Lower leg skin (tissue), 4 donors: ENCODE data around the gene VMO1. TPM values are rescaled to one million over a fixed set of nuclear protein-coding genes. Genes with fewer than 3 reads are reported as not detected.

Experiments
- DNase-seq, 2 donors: peaks; one replicate each; pipeline ENCODE4 v3.0.0-alpha.2; 2019; ENCODE audit warnings: low spot score in 2 of 2
- H3K4me3 ChIP-seq: fragments of 200-600 bp; sonication (generic); 2 replicates; pipeline ENCODE4 v1.5.1; 2017; ENCODE audit warnings: mild to moderate bottlenecking, low read depth; ENCODE audit not compliant: poor library complexity, severe bottlenecking
- POLR2A ChIP-seq, 2 donors: fragments of 450-650 bp; IDR thresholded peaks; one replicate each; pipeline ENCODE4 v1.6.1; 2016 to 2017; ENCODE audit warnings: antibody characterized with exemption in 2 of 2, mild to moderate bottlenecking in 1 of 2, moderate library complexity in 1 of 2
- WGBS, 2 donors: methylation state at CpG; one replicate each; pipeline ENCODE4 v1.1.5; 2018; 5-methylcytosine and 5-hydroxymethylcytosine counted together
- intact Hi-C: fragments of 100-400 bp; cut with DNase I; formaldehyde crosslinking; loops from one replicate; pipeline ENCODE4 v1.15.0; 2023; ENCODE audit warnings: low total_unique reads
- total RNA-seq, 4 donors: library from RNA; depleted of rRNA; stranded (reverse); fragments of >200 nt; gene quantifications; one replicate each; pipeline ENCODE4 v1.1.0, GENCODE V29; 2016
- TF ChIP-seq, protein P1 (sequence below), 3 donors: fragments of 450-650 bp; IDR thresholded peaks; one replicate each; pipeline ENCODE4 v1.5.1; 2016; ENCODE audit warnings: antibody characterized with exemption in 3 of 3, mild to moderate bottlenecking in 3 of 3, moderate library complexity in 2 of 3

Gene VMO1
- total RNA-seq, 4 donors from 2014 or later: 2.2 to 9.9 (median 5.3) TPM; not detected in 1

DNA sequence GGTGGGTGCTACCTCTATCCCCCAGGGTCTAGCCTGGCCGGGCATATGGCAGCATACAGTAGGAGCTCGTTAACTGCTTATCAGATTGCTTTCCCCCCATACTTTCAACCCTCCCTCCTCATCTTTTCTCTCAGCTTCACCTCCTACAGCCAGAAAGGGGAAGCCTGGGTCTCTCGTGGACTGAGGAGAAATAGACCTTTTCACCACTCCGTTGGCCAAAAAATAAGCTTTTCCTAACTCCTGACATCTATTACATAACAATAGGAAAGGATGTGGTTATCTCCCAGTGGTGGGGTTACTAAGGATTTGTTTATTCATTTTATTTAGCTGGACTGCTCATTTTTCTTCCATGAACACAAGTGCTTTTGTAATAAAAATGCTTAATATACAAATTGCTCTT lies 37.5 kb downstream of the VMO1 start:
- 66 to 68% methylated on average over 4 of the region's 4 CpGs for WGBS, 2 donors
- TF ChIP-seq, protein P1, sequence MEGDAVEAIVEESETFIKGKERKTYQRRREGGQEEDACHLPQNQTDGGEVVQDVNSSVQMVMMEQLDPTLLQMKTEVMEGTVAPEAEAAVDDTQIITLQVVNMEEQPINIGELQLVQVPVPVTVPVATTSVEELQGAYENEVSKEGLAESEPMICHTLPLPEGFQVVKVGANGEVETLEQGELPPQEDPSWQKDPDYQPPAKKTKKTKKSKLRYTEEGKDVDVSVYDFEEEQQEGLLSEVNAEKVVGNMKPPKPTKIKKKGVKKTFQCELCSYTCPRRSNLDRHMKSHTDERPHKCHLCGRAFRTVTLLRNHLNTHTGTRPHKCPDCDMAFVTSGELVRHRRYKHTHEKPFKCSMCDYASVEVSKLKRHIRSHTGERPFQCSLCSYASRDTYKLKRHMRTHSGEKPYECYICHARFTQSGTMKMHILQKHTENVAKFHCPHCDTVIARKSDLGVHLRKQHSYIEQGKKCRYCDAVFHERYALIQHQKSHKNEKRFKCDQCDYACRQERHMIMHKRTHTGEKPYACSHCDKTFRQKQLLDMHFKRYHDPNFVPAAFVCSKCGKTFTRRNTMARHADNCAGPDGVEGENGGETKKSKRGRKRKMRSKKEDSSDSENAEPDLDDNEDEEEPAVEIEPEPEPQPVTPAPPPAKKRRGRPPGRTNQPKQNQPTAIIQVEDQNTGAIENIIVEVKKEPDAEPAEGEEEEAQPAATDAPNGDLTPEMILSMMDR (IDR thresholded peaks at IDR 0.05): no peak
- TF ChIP-seq POLR2A (IDR thresholded peaks at IDR 0.05): no peak
- DNase-seq: no peak
- H3K4me3 ChIP-seq: no peak overlapping the region
- intact Hi-C loops: no loop called here

DNA sequence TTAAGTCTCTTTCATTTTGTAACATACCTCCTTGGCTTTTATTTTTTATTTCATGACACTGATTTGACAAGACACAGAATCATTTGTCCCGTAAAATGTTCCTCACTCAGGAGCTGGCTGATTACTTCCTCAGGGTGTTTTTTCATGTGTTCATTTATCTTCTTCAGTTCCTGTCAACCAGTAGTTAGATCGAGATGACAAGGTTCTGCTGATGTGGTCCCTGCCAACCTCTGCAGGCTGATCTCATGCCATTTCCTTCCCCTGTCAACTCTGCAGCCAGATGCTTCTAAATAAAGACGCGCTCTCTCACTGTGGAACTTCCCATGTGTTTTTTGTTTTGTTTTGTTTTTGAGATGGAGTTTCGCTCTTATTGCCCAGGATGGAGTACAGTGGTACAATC lies 38.3 kb downstream of the VMO1 start:
- 25 to 30% methylated on average over 5 of the region's 5 CpGs for WGBS, 2 donors
- TF ChIP-seq, protein P1 (IDR thresholded peaks at IDR 0.05): no peak
- no peak for TF ChIP-seq POLR2A (IDR thresholded peaks at IDR 0.05)
- intact Hi-C loops: no loop called here

DNA sequence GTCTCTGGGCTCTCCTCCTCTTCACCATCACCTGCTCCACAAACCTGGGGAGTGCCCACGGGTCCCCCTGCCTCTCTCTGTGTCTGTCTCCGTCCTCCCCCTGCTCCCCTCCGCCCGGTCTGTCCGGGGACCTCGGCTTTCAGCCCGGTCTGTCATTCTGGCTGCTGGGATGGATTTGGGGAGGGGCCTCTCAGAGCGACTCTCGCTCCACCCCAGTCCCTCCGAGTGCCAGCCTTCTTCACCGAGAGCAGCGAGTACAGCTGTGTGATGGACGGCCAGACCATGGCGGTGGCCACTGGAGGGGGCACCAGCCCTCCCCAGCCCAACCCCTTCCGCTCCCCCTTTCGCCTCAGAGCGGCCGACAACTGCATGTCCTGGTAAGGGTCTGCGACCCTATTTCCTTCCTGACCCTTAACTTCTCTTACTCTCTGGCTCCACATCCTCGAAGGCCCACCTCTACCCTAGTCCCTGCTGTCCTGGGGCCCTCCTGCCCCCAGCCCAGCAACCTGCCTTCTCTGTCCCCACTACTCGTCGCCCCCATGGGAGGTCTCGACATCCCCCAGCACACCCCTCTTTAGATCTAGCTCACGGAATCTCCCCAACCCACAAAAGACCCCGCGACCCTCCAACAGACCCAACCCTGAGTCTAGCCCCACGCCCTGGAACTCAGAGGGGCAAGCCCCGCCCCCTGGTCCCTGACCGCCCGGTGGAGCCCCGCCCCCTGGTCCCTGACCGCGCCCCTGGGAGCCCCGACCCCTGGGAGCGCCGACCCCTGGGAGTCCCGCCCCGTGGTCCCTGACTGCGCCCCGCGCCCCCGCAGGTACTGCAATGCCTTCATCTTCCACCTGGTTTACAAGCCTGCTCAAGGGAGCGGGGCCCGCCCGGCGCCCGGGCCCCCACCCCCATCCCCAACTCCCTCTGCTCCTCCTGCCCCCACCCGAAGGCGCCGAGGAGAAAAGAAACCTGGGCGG lies 40.9 kb downstream of the VMO1 start:
- intact Hi-C loops: no loop called here
- TF ChIP-seq POLR2A (IDR thresholded peaks at IDR 0.05): no peak
- TF ChIP-seq, protein P1 (IDR thresholded peaks at IDR 0.05): no peak
- WGBS, 2 donors: 18 to 21% methylated on average over 48 to 51 of the region's 51 CpGs
- no peak for DNase-seq
- no peak overlapping the region for H3K4me3 ChIP-seq

More for the DNA sequence above, 38.3 kb downstream of the VMO1 start:
- no peak overlapping the region for H3K4me3 ChIP-seq
- no peak for DNase-seq

DNA sequence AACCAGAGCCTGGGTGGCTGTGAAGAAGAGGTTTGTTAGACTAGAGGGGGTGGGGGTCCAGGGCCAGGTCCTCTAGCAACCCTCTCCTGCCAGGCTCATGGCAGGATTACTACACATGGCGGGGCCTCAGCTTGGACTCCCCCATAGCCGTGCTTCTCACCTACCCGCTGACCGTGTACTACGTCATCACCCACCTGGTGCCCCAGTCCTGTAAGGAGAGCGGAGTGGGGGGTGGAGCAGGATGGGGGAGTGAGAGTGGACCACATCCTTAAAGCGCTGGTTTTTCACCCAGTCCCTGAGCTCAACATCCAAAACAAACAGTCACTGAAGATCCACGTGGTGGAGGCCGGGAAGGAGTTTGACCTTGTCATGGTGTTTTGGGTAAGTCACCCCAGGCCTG lies 42.3 kb downstream of the VMO1 start:
- DNase-seq: no peak
- no peak overlapping the region for H3K4me3 ChIP-seq
- 88 to 96% methylated on average over 9 of the region's 9 CpGs for WGBS, 2 donors
- intact Hi-C loops: no loop called here
- TF ChIP-seq, protein P1 (IDR thresholded peaks at IDR 0.05): no peak
- no peak for TF ChIP-seq POLR2A (IDR thresholded peaks at IDR 0.05)

DNA sequence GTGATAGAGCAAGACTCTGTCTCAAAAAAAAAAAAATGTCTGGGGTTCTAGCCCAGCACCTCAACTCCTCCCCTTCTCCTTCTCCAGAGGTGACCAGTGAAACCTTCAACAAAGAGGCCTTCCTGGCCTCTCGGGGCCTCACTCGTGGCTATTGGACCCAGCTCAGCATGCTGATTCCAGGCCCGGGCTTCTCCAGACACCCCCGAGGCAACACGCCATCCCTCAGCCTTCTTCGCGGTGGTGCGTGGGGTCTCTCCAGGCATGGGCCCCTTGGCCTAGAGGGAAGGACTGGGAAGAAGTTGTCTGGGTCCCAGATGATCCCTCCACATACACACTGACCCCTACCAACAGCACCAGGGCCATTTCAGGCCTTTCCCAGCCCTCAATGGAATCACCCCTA lies 42.9 kb downstream of the VMO1 start:
- intact Hi-C loops: no loop called here
- TF ChIP-seq POLR2A (IDR thresholded peaks at IDR 0.05): no peak
- TF ChIP-seq, protein P1 (IDR thresholded peaks at IDR 0.05): no peak
- 93 to 96% methylated on average over 8 of the region's 8 CpGs for WGBS, 2 donors

More for the DNA sequence above, 42.9 kb downstream of the VMO1 start:
- H3K4me3 ChIP-seq: no peak overlapping the region
- DNase-seq: no peak
